ENCODE results near the gene RUNX3. TPM values are rescaled to one million over a fixed set of nuclear protein-coding genes. Genes with fewer than 3 reads are reported as not detected.

The RUNX3 gene
- total RNA-seq, 4 donors from 2014 or later, result 0.27 to 2.8 (median 0.77) TPM

- no peak for DNase-seq
- intact Hi-C loops (cut with DNase I), result no loop called here
Observed at GRCh38 chr1:24954022-24954421, 23.9 kb upstream of the RUNX3 start.

DNA sequence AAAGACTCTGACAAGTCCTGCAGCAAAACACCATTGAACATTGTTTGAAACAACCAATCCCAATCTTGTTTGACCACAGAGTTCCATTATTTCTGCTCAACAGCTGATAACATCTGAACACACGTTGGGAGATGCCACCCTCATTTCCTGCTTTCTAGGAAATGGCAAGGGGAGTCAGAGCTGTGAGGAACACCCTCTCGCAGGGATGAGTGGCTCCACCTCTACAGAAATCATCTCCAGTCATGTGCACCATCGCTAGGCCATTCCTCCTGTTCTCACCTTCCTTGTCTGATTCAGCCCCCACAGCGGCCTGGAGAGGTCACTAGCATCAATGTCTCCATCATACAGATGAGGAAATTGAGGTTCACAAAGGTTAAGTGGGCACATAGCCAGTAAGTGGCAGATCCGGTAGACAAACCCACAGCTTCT, 22.4 kb upstream of the RUNX3 start:
- no peaks in the 10 kb centered on the region for H3K9me3 ChIP-seq
- no peak overlapping the region for H3K27ac ChIP-seq
- TF ChIP-seq CTCF (IDR thresholded peaks at IDR 0.05) (no peak), POLR2A (IDR thresholded peaks at IDR 0.05) (no peak)
- intact Hi-C loops (cut with DNase I), result no loop called here
- H3K4me3 ChIP-seq (replicated peaks in 1 of 3), result no peak overlapping the region
- H3K4me1 ChIP-seq, result no peaks in the 10 kb centered on the region
- no peaks in the 10 kb centered on the region for H3K36me3 ChIP-seq
- H3K27me3 ChIP-seq, result no peaks in the 10 kb centered on the region
- WGBS, 2 donors, result 49 to 52% methylated on average over 5 of the region's 5 CpGs
- no peak for DNase-seq

More at GRCh38 chr1:24954022-24954421, 23.9 kb upstream of the RUNX3 start:
- Histone ChIP-seq H3K4me1 (no peaks in the 10 kb centered on the region), H3K36me3 (no peaks in the 10 kb centered on the region), H3K27ac (no peak overlapping the region), H3K27me3 (no peaks in the 10 kb centered on the region), H3K9me3 (no peaks in the 10 kb centered on the region), H3K4me3 (replicated peaks in 1 of 3) (no peak overlapping the region)
- no peak for TF ChIP-seq CTCF (IDR thresholded peaks at IDR 0.05)
- WGBS, 2 donors, result 79 to 86% methylated on average over 6 of the region's 6 CpGs

GRCh38 chr1:24951810-24952412, 21.8 kb upstream of the RUNX3 start:
- no peak for DNase-seq
- Histone ChIP-seq H3K4me1 (no peaks in the 10 kb centered on the region), H3K27ac (no peak overlapping the region), H3K4me3 (replicated peaks in 1 of 3) (no peak overlapping the region), H3K36me3 (no peaks in the 10 kb centered on the region), H3K9me3 (no peaks in the 10 kb centered on the region), H3K27me3 (no peaks in the 10 kb centered on the region)
- TF ChIP-seq CTCF (IDR thresholded peaks at IDR 0.05), result no peak
- TF ChIP-seq POLR2A (IDR thresholded peaks at IDR 0.05), result no peak
- WGBS, 2 donors, result 92 to 98% methylated on average over 2 of the region's 2 CpGs
- intact Hi-C loops (cut with DNase I), result no loop called here

- TF ChIP-seq POLR2A (IDR thresholded peaks at IDR 0.05), result no peak
- no peak for TF ChIP-seq CTCF (IDR thresholded peaks at IDR 0.05)
- no peaks in the 10 kb centered on the region for H3K9me3 ChIP-seq
- H3K4me1 ChIP-seq, result no peaks in the 10 kb centered on the region
- intact Hi-C loops (cut with DNase I), result no loop called here
- no peaks in the 10 kb centered on the region for H3K27me3 ChIP-seq
- no peak overlapping the region for H3K4me3 ChIP-seq (replicated peaks in 1 of 3)
- WGBS, 2 donors, result 62 to 76% methylated on average over 6 of the region's 6 CpGs
- no peak overlapping the region for H3K27ac ChIP-seq
- H3K36me3 ChIP-seq, result no peaks in the 10 kb centered on the region
- no peak for DNase-seq
Observed at GRCh38 chr1:24951337-24951736, 21.3 kb upstream of the RUNX3 start.

DNA sequence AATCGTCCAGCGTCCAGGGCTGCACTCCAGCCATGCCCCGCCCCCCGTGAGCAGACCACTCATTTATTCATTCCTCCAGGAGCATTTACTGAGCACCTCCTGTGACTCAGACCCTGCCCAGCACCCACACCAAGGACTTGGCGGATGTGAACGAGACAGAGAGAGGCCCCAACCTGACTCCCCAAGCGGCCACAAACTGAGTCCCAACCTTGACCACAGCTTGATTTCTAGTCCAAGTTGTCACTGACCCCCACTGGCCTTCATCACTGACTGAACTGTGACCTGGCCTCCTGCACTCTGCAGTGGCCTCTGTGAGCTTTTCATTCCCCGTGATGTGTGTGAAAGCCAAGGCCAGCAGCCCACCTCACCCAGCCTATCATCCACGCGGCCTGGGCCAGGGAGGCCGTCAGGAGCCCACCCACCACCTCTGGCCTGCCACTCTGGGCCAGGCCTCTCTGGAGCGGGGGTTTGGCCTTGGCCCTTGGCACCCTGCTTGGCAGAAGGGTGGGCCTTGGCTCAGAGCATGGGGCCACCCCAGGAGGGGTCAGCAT, 19.3 kb upstream of the RUNX3 start:
- DNase-seq, result no peak
- H3K27ac ChIP-seq, result no peak overlapping the region
- TF ChIP-seq CTCF (IDR thresholded peaks at IDR 0.05) (no peak), POLR2A (IDR thresholded peaks at IDR 0.05) (no peak)
- no peaks in the 10 kb centered on the region for H3K4me1 ChIP-seq
- WGBS, 2 donors, result 77 to 78% methylated on average over 11 to 12 of the region's 12 CpGs
- no peaks in the 10 kb centered on the region for H3K36me3 ChIP-seq
- H3K27me3 ChIP-seq, result no peaks in the 10 kb centered on the region
- H3K9me3 ChIP-seq, result no peaks in the 10 kb centered on the region
- no peak overlapping the region for H3K4me3 ChIP-seq (replicated peaks in 1 of 3)
- intact Hi-C loops (cut with DNase I), result no loop called here

Measured in thyroid gland (tissue), 4 donors.